Measurements from ENCODE around the gene C2orf68. TPM values are rescaled to one million over a fixed set of nuclear protein-coding genes. Genes with fewer than 3 reads are reported as not detected.
A peak's percentile ranks its signal among the peaks of the same experiment; 100 is the strongest.
"Not testable (repeated sequence)": the region's sequence is repeated elsewhere in the genome, so short reads cannot be mapped to it uniquely, and the experiment has no call there.

C2orf68 gene
- total RNA-seq (10 to 100 TPM; 26.7 to 27.3 TPM), polyA plus RNA-seq (17.9 TPM)

- Histone ChIP-seq H3K27ac (ENCODE audit: low read depth, low read length) (peak within 1 kb of the TSS; percentile 68), H3K27me3 (ENCODE audit: insufficient read depth, low read length, poor library complexity, severe bottlenecking) (no peaks in the 10 kb centered on the region), H3K9me3 (ENCODE audit: low read length) (no peaks in the 10 kb centered on the region), H3K36me3 (ENCODE audit: insufficient read depth, low read length) (peaks cover 18% of the 10 kb centered on the region), H3K4me1 (ENCODE audit: insufficient read depth, low read length) (peaks cover 24% of the 10 kb centered on the region), H3K4me3 (ENCODE audit: low read length) (peak within 1 kb of the TSS; percentile 91)
- peak within 1 kb of the TSS; percentile 90 to 99 (median 96) for H3K4me3 Mint-ChIP-seq
- H3K27me3 Mint-ChIP-seq, result peaks cover 0 to 4% of the 10 kb centered on the region in 2 donors
- H3K4me1 Mint-ChIP-seq, result peaks cover 23 to 51% (median 42%) of the 10 kb centered on the region in 3 donors
- peaks cover 0 to 39% (median 7%) of the 10 kb centered on the region in 3 donors for H3K36me3 Mint-ChIP-seq
- no peaks in the 10 kb centered on the region for H3K9me3 Mint-ChIP-seq
- H3K27ac Mint-ChIP-seq, result peak within 1 kb of the TSS; percentile 88 to 98 (median 94)
- ChIA-PET CTCF (interaction anchor here (0.8 to 1.2 kb wide), 3 partner anchors 17 to 75 kb away, joined by 3 to 5 read pairs (median 4); partner anchors contain the start of gene RNF181), POLR2A (interaction anchor here (1.1 to 1.6 kb wide), 5 partner anchors 9 to 494 kb away, joined by 4 to 21 read pairs (median 5); partner anchors contain the start of genes POLR1A, PTCD3, RNF181 and TGOLN2)
- peak; percentile 76 to 87 (median 78) for DNase-seq
These were observed at the start of gene C2orf68 for GRCh38 chr2:85611705-85612587. C2orf68 (minus strand) TSS chr2:85612066; CDS start chr2:85611984, 82 bp downstream.

- H3K4me3 Mint-ChIP-seq, result no peak overlapping the region
- peaks cover 4 to 7% (median 6%) of the 10 kb centered on the region in 3 donors for H3K4me1 Mint-ChIP-seq
These were observed 49.4 kb upstream of the C2orf68 start for GRCh38 chr2:85661139-85661858.

GRCh38 chr2:85660725-85661124, 48.9 kb upstream of the C2orf68 start:
- H3K27ac Mint-ChIP-seq, result no peak overlapping the region
- Histone ChIP-seq H3K27ac (ENCODE audit: low read depth, low read length) (no peak overlapping the region), H3K27me3 (ENCODE audit: insufficient read depth, low read length, poor library complexity, severe bottlenecking) (no peaks in the 10 kb centered on the region), H3K4me3 (ENCODE audit: low read length) (no peak overlapping the region), H3K4me1 (ENCODE audit: insufficient read depth, low read length) (no peaks in the 10 kb centered on the region), H3K36me3 (ENCODE audit: insufficient read depth, low read length) (peaks cover 4% of the 10 kb centered on the region), H3K9me3 (ENCODE audit: low read length) (no peaks in the 10 kb centered on the region)
- H3K4me3 Mint-ChIP-seq, result no peak overlapping the region
- peaks cover 0 to 26% (median 3%) of the 10 kb centered on the region in 3 donors for H3K36me3 Mint-ChIP-seq
- no peaks in the 10 kb centered on the region for H3K9me3 Mint-ChIP-seq
- ChIA-PET POLR2A (no interaction called here), CTCF (no interaction called here)
- peaks cover 4 to 7% (median 6%) of the 10 kb centered on the region in 3 donors for H3K4me1 Mint-ChIP-seq
- peaks cover 0 to under 1% of the 10 kb centered on the region in 2 donors for H3K27me3 Mint-ChIP-seq
- no peak for DNase-seq

More at GRCh38 chr2:85661139-85661858, 49.4 kb upstream of the C2orf68 start:
- Mint-ChIP-seq H3K27me3 (peaks cover 0 to 3% of the 10 kb centered on the region in 2 donors), H3K27ac (no peak overlapping the region), H3K36me3 (peaks cover 0 to 20% (median 0%) of the 10 kb centered on the region in 3 donors), H3K9me3 (no peaks in the 10 kb centered on the region)
- Histone ChIP-seq H3K4me3 (ENCODE audit: low read length) (no peak overlapping the region), H3K27ac (ENCODE audit: low read depth, low read length) (no peak overlapping the region), H3K27me3 (ENCODE audit: insufficient read depth, low read length, poor library complexity, severe bottlenecking) (no peaks in the 10 kb centered on the region), H3K9me3 (ENCODE audit: low read length) (no peaks in the 10 kb centered on the region), H3K36me3 (ENCODE audit: insufficient read depth, low read length) (peaks cover under 1% of the 10 kb centered on the region), H3K4me1 (ENCODE audit: insufficient read depth, low read length) (no peaks in the 10 kb centered on the region)
- ChIA-PET CTCF (interaction anchor here (1.5 kb wide), 1 partner anchor 17 kb away, joined by 4 read pairs; no protein-coding TSS in a partner anchor), POLR2A (no interaction called here)
- no peak for DNase-seq

- H3K4me3 Mint-ChIP-seq; H3K27me3 ChIP-seq (ENCODE audit: insufficient read depth, low read length, poor library complexity, severe bottlenecking); H3K27ac Mint-ChIP-seq; DNase-seq; H3K9me3 ChIP-seq (ENCODE audit: low read length); H3K4me1 Mint-ChIP-seq; H3K36me3 ChIP-seq (ENCODE audit: insufficient read depth, low read length); H3K27me3 Mint-ChIP-seq; H3K4me3 ChIP-seq (ENCODE audit: low read length); H3K27ac ChIP-seq (ENCODE audit: low read depth, low read length); POLR2A ChIA-PET; H3K9me3 Mint-ChIP-seq; H3K4me1 ChIP-seq (ENCODE audit: insufficient read depth, low read length): not testable (repeated sequence)
- CTCF ChIA-PET, result interaction anchor here (2.9 kb wide), 1 partner anchor 23 kb away, joined by 15 read pairs; no protein-coding TSS in a partner anchor
- peaks cover 0 to 28% (median 3%) of the 10 kb centered on the region in 3 donors for H3K36me3 Mint-ChIP-seq
These were observed 48.4 kb upstream of the C2orf68 start for GRCh38 chr2:85660301-85660700.

- Mint-ChIP-seq H3K4me1 (peaks cover 4 to 7% (median 6%) of the 10 kb centered on the region in 3 donors), H3K27me3 (no peaks in the 10 kb centered on the region), H3K27ac (peak overlapping the region in 2 of 8 donors; percentile 32 to 60), H3K4me3 (no peak overlapping the region), H3K9me3 (no peaks in the 10 kb centered on the region), H3K36me3 (peaks cover 0 to 31% (median 4%) of the 10 kb centered on the region in 3 donors)
- ChIA-PET CTCF (interaction anchor here (0.9 to 2.9 kb wide), 2 partner anchors 22 to 70 kb away, joined by 3 to 15 read pairs; no protein-coding TSS in a partner anchor), POLR2A (no interaction called here)
- H3K27me3 ChIP-seq (ENCODE audit: insufficient read depth, low read length, poor library complexity, severe bottlenecking), result no peaks in the 10 kb centered on the region
- no peak overlapping the region for H3K27ac ChIP-seq (ENCODE audit: low read depth, low read length)
- no peaks in the 10 kb centered on the region for H3K9me3 ChIP-seq (ENCODE audit: low read length)
- no peaks in the 10 kb centered on the region for H3K4me1 ChIP-seq (ENCODE audit: insufficient read depth, low read length)
- peaks cover 4% of the 10 kb centered on the region for H3K36me3 ChIP-seq (ENCODE audit: insufficient read depth, low read length)
- DNase-seq, result no peak
- H3K4me3 ChIP-seq (ENCODE audit: low read length), result no peak overlapping the region
These were observed 47.6 kb upstream of the C2orf68 start for GRCh38 chr2:85659324-85659981.

GRCh38 chr2:85657399-85657798, 45.5 kb upstream of the C2orf68 start:
- H3K4me1 ChIP-seq (ENCODE audit: insufficient read depth, low read length); POLR2A ChIA-PET; H3K27ac ChIP-seq (ENCODE audit: low read depth, low read length); H3K4me3 ChIP-seq (ENCODE audit: low read length); H3K9me3 ChIP-seq (ENCODE audit: low read length); DNase-seq; H3K9me3 Mint-ChIP-seq; H3K27me3 ChIP-seq (ENCODE audit: insufficient read depth, low read length, poor library complexity, severe bottlenecking); H3K4me3 Mint-ChIP-seq; H3K27me3 Mint-ChIP-seq; H3K4me1 Mint-ChIP-seq; H3K36me3 ChIP-seq (ENCODE audit: insufficient read depth, low read length): not testable (repeated sequence)
- CTCF ChIA-PET, result interaction anchor here (2.9 kb wide), 1 partner anchor 20 kb away, joined by 15 read pairs; no protein-coding TSS in a partner anchor
- peak overlapping the region in 2 of 8 donors; percentile 23 to 51 for H3K27ac Mint-ChIP-seq
- H3K36me3 Mint-ChIP-seq, result peaks cover 0 to 45% (median 6%) of the 10 kb centered on the region in 3 donors

- Mint-ChIP-seq H3K27me3 (no peaks in the 10 kb centered on the region), H3K9me3 (no peaks in the 10 kb centered on the region), H3K27ac (peak overlapping the region in 1 of 8 donors; percentile 66), H3K36me3 (peaks cover 0 to 51% (median 9%) of the 10 kb centered on the region in 3 donors), H3K4me3 (no peak overlapping the region), H3K4me1 (peaks cover 4 to 7% (median 6%) of the 10 kb centered on the region in 3 donors)
- Histone ChIP-seq H3K27ac (ENCODE audit: low read depth, low read length) (no peak overlapping the region), H3K4me3 (ENCODE audit: low read length) (no peak overlapping the region), H3K4me1 (ENCODE audit: insufficient read depth, low read length) (no peaks in the 10 kb centered on the region), H3K9me3 (ENCODE audit: low read length) (no peaks in the 10 kb centered on the region), H3K36me3 (ENCODE audit: insufficient read depth, low read length) (peaks cover 4% of the 10 kb centered on the region), H3K27me3 (ENCODE audit: insufficient read depth, low read length, poor library complexity, severe bottlenecking) (no peaks in the 10 kb centered on the region)
- ChIA-PET POLR2A (no interaction called here), CTCF (no interaction called here)
- DNase-seq, result no peak
These were observed 44.6 kb upstream of the C2orf68 start for GRCh38 chr2:85656468-85656867.

Data from CD8-positive, alpha-beta memory T cell (primary cell).